HUDEP-2 (cell line): ENCODE data around the gene PEG3.

Experiments used
- DNase-seq, 76 experiments: peaks; one replicate each; lab custom pipeline; 2025; ENCODE audit not compliant: unreplicated experiment in 76 of 76; lab: John Stamatoyannopoulos, UW

Gene PEG3

GRCh38 chr19:56813531-56813930 is 27.0 kb downstream of the PEG3 start:
- DNase-seq: no peak

GRCh38 chr19:56811480-56811879 is 29.0 kb downstream of the PEG3 start:
- DNase-seq: no peak

GRCh38 chr19:56810260-56810659 is 30.3 kb downstream of the PEG3 start:
- DNase-seq: no peak

- DNase-seq: no peak
Measured at GRCh38 chr19:56808717-56809392, 31.7 kb downstream of the PEG3 start.

- DNase-seq: no peak
Measured at GRCh38 chr19:56806639-56807038, 33.9 kb downstream of the PEG3 start.
